Mesothelial cell of epicardium (in vitro differentiated cells): ENCODE measurements around the gene ROPN1. TPM values are rescaled to one million over a fixed set of nuclear protein-coding genes. Genes with fewer than 3 reads are reported as not detected.
A peak's percentile ranks its signal among the peaks of the same experiment; 100 is the strongest.
"Not testable (repeated sequence)": the region's sequence is repeated elsewhere in the genome, so short reads cannot be mapped to it uniquely, and the experiment has no call there.

Source experiments
- DNase-seq, 2 experiments: peaks; one replicate each; pipeline ENCODE4 v3.0.0; 2021; ENCODE audit warnings: low spot score in 2 of 2; ENCODE audit not compliant: unreplicated experiment in 2 of 2
- H3K27ac Mint-ChIP-seq: 2 replicates; pipeline ENCODE4 v1.8.0; 2021; ENCODE audit warnings: mixed read lengths
- H3K27me3 Mint-ChIP-seq: 2 replicates; pipeline ENCODE4 v1.8.0; 2021; ENCODE audit warnings: low read depth, mixed read lengths
- H3K36me3 Mint-ChIP-seq: 2 replicates; pipeline ENCODE4 v1.8.0; 2021; ENCODE audit warnings: mixed read lengths
- H3K4me1 Mint-ChIP-seq: 2 replicates; pipeline ENCODE4 v1.8.0; 2021; ENCODE audit warnings: mixed read lengths
- H3K4me3 Mint-ChIP-seq: 2 replicates; pipeline ENCODE4 v1.8.0; 2021; ENCODE audit warnings: mild to moderate bottlenecking, moderate library complexity, mixed read lengths
- H3K9me3 Mint-ChIP-seq: 2 replicates; pipeline ENCODE4 v1.8.0; 2021; ENCODE audit warnings: mixed read lengths
- total RNA-seq: library from RNA; stranded (reverse); gene quantifications from 3 replicates; pipeline ENCODE4 v1.2.1, GENCODE V29; 2021
- TF ChIP-seq, protein P1 (sequence below): fragments of 200-600 bp; sonication (generic); IDR thresholded peaks from one replicate; pipeline ENCODE4 v1.5.0; 2021; ENCODE audit warnings: antibody characterized with exemption; ENCODE audit not compliant: unreplicated experiment

The ROPN1 gene
- total RNA-seq, 1 donor from 2014 or later = not detected

GRCh38 chr3:123980539-123980938, 11.4 kb downstream of the ROPN1 start:
- no peak overlapping the region for H3K27ac Mint-ChIP-seq
- peaks cover 63% of the 10 kb centered on the region for H3K27me3 Mint-ChIP-seq
- peaks cover 5% of the 10 kb centered on the region for H3K9me3 Mint-ChIP-seq
- no peaks in the 10 kb centered on the region for H3K4me1 Mint-ChIP-seq
- peak overlapping the region; percentile 64 for H3K4me3 Mint-ChIP-seq
- no peaks in the 10 kb centered on the region for H3K36me3 Mint-ChIP-seq
- TF ChIP-seq, protein P1, sequence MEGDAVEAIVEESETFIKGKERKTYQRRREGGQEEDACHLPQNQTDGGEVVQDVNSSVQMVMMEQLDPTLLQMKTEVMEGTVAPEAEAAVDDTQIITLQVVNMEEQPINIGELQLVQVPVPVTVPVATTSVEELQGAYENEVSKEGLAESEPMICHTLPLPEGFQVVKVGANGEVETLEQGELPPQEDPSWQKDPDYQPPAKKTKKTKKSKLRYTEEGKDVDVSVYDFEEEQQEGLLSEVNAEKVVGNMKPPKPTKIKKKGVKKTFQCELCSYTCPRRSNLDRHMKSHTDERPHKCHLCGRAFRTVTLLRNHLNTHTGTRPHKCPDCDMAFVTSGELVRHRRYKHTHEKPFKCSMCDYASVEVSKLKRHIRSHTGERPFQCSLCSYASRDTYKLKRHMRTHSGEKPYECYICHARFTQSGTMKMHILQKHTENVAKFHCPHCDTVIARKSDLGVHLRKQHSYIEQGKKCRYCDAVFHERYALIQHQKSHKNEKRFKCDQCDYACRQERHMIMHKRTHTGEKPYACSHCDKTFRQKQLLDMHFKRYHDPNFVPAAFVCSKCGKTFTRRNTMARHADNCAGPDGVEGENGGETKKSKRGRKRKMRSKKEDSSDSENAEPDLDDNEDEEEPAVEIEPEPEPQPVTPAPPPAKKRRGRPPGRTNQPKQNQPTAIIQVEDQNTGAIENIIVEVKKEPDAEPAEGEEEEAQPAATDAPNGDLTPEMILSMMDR = no peak
- no peak for DNase-seq

DNA sequence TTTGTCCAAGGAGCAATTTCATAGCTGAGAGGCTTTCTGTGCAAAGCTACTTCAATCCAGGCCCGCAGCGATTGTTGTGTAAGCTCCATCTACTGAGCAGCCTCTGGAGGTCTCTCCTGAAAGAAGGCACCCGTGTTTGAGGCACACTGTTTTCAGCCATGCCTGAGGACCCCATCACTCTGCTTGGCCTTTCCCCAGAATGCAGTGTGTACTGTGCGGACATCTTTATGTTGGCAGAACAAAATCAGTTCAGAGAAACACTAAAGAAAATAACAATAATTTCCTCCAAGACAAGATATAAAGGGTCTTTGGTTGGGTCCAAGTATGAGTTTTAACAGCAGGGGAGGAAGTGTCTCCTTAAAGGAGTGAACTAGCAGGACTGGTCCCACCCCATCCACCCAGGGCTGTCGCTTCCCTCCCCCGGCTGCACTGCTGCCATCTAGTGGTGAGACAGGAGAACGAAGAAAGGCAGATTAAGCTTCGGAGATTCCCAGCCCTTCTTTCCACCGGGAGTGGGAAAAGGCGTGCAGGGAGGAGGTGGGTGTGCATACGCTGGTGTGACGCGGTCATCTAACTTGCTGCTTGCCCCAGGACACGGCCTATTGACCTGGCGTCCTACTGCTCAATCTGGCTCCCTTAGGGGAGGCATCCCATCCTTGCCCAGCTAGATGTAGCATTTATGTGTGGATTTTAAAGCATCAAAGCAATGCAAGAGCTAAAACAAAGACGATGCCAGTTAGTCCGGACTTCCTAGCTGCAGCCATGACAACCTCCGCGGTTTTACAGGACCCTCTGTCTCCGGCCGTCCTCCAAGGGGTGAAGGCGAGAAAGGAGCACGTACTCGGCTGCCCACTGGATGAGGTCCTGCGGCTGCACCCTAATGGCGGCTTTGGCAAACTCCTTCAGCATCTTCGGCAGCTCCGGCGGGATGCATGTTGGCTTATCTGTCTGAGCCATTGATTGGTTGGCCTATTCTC, 12.1 kb downstream of the ROPN1 start:
- TF ChIP-seq, protein P1 = peak; percentile 77
- DNase-seq = peak in 1 of 2 experiments; percentile 49
- not testable (repeated sequence) for H3K36me3 Mint-ChIP-seq, H3K4me1 Mint-ChIP-seq, H3K27ac Mint-ChIP-seq, H3K9me3 Mint-ChIP-seq
- Mint-ChIP-seq H3K4me3 (peak overlapping the region; percentile 64), H3K27me3 (peaks cover 63% of the 10 kb centered on the region)

GRCh38 chr3:123976904-123977303, 15.0 kb downstream of the ROPN1 start:
- peaks cover 43% of the 10 kb centered on the region for H3K27me3 Mint-ChIP-seq
- DNase-seq, H3K4me1 Mint-ChIP-seq, H3K4me3 Mint-ChIP-seq, H3K9me3 Mint-ChIP-seq, H3K27ac Mint-ChIP-seq, H3K36me3 Mint-ChIP-seq: not testable (repeated sequence)

- not testable (repeated sequence) for H3K27ac Mint-ChIP-seq, H3K36me3 Mint-ChIP-seq, H3K9me3 Mint-ChIP-seq, H3K4me3 Mint-ChIP-seq, DNase-seq, H3K4me1 Mint-ChIP-seq
- H3K27me3 Mint-ChIP-seq = peaks cover 39% of the 10 kb centered on the region
Measured at GRCh38 chr3:123976181-123976898, 15.6 kb downstream of the ROPN1 start.

DNA sequence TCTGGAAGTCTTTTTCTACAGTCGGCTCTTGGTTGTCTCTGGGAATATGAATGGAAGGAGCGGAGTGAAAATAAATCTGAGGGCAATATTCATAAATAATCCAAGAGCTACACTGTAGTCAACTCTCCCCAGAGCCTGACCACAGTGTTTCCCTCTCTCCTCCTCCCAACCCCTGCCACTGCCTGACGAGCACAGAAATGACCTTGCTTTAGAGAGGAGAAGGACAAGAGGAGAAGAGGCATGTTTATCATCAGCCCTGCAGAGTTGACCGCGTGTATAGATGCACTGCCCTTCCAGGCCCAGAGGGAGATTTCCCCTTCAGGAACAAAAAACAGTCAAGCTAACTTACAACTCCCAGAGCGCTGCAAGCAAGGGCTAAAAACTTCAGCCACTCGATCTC, 16.9 kb downstream of the ROPN1 start:
- H3K9me3 Mint-ChIP-seq, H3K36me3 Mint-ChIP-seq, H3K4me3 Mint-ChIP-seq, DNase-seq, H3K27ac Mint-ChIP-seq, H3K4me1 Mint-ChIP-seq: not testable (repeated sequence)
- H3K27me3 Mint-ChIP-seq = peaks cover 29% of the 10 kb centered on the region

DNA sequence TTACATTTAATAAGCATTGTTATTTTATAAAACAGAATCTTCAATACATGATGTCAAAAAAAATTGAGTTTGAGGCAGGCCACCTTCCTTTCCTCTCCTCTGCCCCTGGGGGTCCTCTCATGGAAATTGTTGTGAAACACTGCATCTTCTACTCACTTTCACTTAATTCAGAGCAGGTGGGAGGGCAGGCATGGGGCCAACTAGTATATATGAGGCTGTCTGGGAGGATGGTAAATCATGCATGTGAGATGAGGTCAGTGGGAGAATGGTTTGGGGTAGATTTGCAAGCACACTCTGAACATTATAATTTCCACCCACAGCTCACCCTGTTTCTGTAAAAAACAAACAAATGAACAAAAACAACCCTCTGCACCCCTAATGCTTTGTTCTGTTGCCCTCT, 20.5 kb downstream of the ROPN1 start:
- DNase-seq = no peak
- Mint-ChIP-seq H3K36me3 (no peaks in the 10 kb centered on the region), H3K9me3 (no peaks in the 10 kb centered on the region), H3K27me3 (peaks cover 21% of the 10 kb centered on the region), H3K4me1 (peaks cover 11% of the 10 kb centered on the region), H3K4me3 (no peak overlapping the region), H3K27ac (no peak overlapping the region)
- TF ChIP-seq, protein P1 = no peak

DNA sequence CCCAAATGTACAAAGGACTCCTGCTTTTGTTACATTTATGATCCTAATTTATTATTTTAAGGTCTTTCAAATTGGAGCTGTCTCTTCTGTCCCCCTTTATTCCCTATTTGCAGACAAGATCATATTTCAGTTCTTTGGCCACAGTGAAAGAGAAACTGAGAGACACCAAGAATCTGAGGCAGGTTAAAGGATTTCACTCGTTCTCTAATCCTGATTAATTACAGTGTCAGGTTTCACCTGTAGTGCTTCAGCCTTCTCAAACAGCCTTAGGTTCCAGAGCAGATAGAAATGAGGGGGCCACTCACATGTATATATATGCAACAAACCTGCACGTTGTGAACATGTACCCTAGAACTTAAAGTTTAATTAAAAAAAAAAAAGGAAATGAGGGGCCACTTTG, 24.7 kb downstream of the ROPN1 start:
- Mint-ChIP-seq H3K4me1 (peaks cover 11% of the 10 kb centered on the region), H3K27me3 (peaks cover 21% of the 10 kb centered on the region)
- DNase-seq, H3K4me3 Mint-ChIP-seq, H3K9me3 Mint-ChIP-seq, H3K36me3 Mint-ChIP-seq, H3K27ac Mint-ChIP-seq: not testable (repeated sequence)

GRCh38 chr3:123966799-123967198, 25.1 kb downstream of the ROPN1 start:
- H3K4me3 Mint-ChIP-seq = not testable (repeated sequence)
- H3K27me3 Mint-ChIP-seq = peaks cover 20% of the 10 kb centered on the region

DNA sequence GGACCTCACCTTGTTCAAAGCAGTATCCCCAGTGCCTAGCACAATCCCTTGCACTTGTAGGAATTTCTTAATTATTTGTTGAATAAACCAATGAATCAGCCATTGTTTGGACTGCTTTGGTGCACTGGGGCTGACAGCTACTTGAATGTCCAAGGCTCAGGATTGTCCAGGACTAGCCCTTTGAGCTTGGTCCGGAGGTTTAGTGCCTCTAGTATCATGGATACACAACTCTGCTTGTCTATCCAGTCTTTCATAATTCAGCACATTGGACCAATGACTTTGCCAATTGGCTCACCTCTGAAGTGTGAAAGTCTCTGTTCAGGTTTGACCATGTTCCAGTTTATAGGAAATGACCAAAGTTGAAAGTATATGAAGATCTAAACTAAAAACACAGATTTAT, 27.1 kb downstream of the ROPN1 start:
- H3K27ac Mint-ChIP-seq, DNase-seq, H3K36me3 Mint-ChIP-seq, H3K9me3 Mint-ChIP-seq, H3K4me3 Mint-ChIP-seq: not testable (repeated sequence)
- H3K27me3 Mint-ChIP-seq = peaks cover 13% of the 10 kb centered on the region
- peaks cover 14% of the 10 kb centered on the region for H3K4me1 Mint-ChIP-seq

More at GRCh38 chr3:123966799-123967198, 25.1 kb downstream of the ROPN1 start:
- not testable (repeated sequence) for DNase-seq, H3K36me3 Mint-ChIP-seq, H3K9me3 Mint-ChIP-seq, H3K27ac Mint-ChIP-seq
- peaks cover 11% of the 10 kb centered on the region for H3K4me1 Mint-ChIP-seq
